SIG-M5 treated with dmso at 0.1 percent for 504 hours (cell line): Measurements from ENCODE around the gene SEC24C.
"Not testable (repeated sequence)": the region's sequence is repeated elsewhere in the genome, so short reads cannot be mapped to it uniquely, and the experiment has no call there.

Source experiments
- DNase-seq: peaks from one replicate; lab custom pipeline; 2025; ENCODE audit not compliant: unreplicated experiment; lab: John Stamatoyannopoulos, UW

The SEC24C gene

GRCh38 chr10:73768881-73769280 lies 24.7 kb downstream of the SEC24C start:
- no peak for DNase-seq

GRCh38 chr10:73769396-73769795 lies 25.2 kb downstream of the SEC24C start:
- no peak for DNase-seq

GRCh38 chr10:73771722-73772280 lies 27.6 kb downstream of the SEC24C start:
- DNase-seq, result peak; percentile 12

- DNase-seq, result peak; percentile 66
These were observed 28.3 kb downstream of the SEC24C start for GRCh38 chr10:73772281-73773151.

GRCh38 chr10:73773152-73773879 lies 29.1 kb downstream of the SEC24C start:
- DNase-seq, result no peak

- no peak for DNase-seq
These were observed 30.5 kb downstream of the SEC24C start for GRCh38 chr10:73774637-73775036.

- no peak for DNase-seq
These were observed 34.8 kb downstream of the SEC24C start for GRCh38 chr10:73779018-73779417.

- no peak for DNase-seq
These were observed 35.5 kb downstream of the SEC24C start for GRCh38 chr10:73779539-73780197.

GRCh38 chr10:73780301-73780700 lies 36.1 kb downstream of the SEC24C start:
- no peak for DNase-seq

- no peak for DNase-seq
These were observed 36.8 kb downstream of the SEC24C start for GRCh38 chr10:73780966-73781365.

- no peak for DNase-seq
These were observed 37.3 kb downstream of the SEC24C start for GRCh38 chr10:73781548-73781878.

GRCh38 chr10:73781879-73782748 lies 37.9 kb downstream of the SEC24C start, which contains the start of gene CHCHD1:
Gene CHCHD1 (plus strand): TSS chr10:73782048. CDS start chr10:73782076, 28 bp downstream.
- peak; percentile 72 for DNase-seq

GRCh38 chr10:73782749-73783085 lies 38.5 kb downstream of the SEC24C start:
- DNase-seq, result no peak

- peak; percentile 93 for DNase-seq
These were observed 41.1 kb downstream of the SEC24C start, which contains the start of gene ZSWIM8 for GRCh38 chr10:73785211-73785720. Gene ZSWIM8 (plus strand): TSS chr10:73785606. CDS start chr10:73785879, 273 bp downstream.

GRCh38 chr10:73785721-73786511 lies 41.7 kb downstream of the SEC24C start:
- DNase-seq, result peak; percentile 32

GRCh38 chr10:73786512-73786885 lies 42.3 kb downstream of the SEC24C start:
- DNase-seq, result no peak

GRCh38 chr10:73787031-73787800 lies 43.0 kb downstream of the SEC24C start:
- DNase-seq, result not testable (repeated sequence)

- DNase-seq, result no peak
These were observed 44.9 kb downstream of the SEC24C start for GRCh38 chr10:73788864-73789658.
